ENCODE measurements around the gene A1CF.
"Not testable (repeated sequence)": the region's sequence is repeated elsewhere in the genome, so short reads cannot be mapped to it uniquely, and the experiment has no call there.

The A1CF gene, protein sequence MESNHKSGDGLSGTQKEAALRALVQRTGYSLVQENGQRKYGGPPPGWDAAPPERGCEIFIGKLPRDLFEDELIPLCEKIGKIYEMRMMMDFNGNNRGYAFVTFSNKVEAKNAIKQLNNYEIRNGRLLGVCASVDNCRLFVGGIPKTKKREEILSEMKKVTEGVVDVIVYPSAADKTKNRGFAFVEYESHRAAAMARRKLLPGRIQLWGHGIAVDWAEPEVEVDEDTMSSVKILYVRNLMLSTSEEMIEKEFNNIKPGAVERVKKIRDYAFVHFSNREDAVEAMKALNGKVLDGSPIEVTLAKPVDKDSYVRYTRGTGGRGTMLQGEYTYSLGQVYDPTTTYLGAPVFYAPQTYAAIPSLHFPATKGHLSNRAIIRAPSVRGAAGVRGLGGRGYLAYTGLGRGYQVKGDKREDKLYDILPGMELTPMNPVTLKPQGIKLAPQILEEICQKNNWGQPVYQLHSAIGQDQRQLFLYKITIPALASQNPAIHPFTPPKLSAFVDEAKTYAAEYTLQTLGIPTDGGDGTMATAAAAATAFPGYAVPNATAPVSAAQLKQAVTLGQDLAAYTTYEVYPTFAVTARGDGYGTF

DNA sequence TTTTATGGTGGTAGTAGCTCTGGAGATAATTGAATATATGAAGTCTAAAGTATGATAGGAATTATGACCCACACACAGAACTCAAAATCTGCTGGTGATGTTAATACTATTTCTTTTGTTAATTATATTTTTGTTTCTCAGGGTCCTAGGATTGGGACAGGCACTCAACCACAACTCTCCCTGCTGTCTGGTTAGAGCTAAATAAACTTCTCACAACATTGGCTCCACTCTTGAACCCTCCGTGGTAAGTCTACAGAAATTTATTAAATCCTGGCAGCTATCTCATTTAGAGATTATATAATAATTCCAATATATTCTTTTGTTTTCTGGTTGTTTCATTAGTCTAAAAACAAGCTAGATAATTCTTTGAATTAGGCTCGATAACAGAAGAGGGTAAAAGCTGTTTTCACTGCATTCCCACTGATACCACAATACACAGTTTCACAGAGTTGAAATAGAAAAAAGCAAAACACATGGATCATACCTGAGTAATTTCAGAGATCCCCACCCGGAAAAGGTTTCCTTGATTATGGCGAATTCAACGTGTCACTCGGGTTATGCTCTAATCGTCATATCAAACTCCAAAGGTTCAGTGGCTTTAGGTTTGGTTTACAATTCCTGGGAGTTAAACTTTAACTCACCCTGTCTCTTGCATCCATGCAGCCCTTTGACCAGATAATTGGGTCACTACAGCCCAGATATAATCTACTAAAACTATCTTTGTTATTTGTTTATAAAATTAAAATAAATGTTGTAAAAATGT is at the start of gene A1CF:
Gene A1CF, minus strand, starts transcription at position 531 of the 763 bp plus-strand sequence. CDS start 25,687 bp downstream, outside the sequence.
- no peak for DNase-seq

DNA sequence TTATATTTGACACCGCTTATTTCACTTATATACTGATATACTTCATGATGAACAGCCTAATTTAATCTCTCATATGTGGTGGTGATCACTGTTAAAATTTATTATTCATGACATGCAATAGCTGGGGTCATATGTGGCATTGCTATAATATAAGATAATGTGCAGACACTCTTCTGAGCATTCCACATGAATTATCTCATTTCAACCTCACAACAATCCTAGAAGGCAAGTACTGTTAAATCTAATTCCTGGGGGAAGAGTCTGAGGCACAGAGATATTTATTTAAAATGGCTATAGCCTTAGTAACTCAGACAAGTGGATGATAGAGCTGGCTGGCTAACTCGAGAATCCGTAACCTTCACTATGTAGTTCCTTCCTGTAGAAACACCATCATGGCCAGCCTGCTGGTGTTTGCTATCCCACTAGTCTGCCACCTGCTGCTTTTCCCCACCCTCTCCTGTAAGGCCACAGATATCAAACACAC is 46.6 kb upstream of the A1CF start:
- no peak for DNase-seq

DNA sequence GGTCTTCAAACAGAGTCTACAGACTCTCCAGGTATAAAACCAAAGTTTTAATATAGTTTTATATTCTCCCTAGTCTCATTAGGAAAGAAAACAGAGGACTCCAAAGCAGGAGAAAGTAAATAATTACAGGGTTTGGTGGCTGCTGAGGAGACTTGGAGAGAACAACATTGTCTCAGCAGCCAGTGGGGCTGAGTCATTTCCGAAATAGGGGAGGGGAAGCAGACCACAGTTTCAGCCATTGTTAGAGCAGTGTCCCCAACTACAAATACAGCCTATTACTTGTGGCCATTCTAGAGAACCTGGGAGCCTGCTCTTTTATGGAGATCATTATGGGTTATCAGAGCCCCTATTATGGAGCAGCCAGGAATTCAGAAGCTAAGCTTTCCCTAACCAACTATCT is 44.2 kb upstream of the A1CF start:
- DNase-seq: no peak

DNA sequence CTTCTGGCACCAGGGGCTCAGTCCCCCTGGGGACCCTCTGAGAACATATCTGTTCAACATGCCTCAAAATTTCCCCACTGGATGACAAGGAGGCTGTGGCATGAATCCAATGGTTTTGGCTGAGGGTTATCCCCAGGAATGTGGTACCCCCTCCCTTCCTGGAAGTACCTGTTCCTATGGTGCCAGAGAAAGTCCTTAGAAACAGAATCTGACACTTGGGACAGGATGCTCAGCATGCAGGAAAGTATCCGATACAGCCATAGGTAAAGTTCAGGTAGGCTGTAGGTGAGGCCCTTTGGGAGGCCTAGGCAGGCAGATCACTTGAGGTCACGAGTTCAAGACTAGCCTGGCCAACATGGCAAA is 42.7 kb upstream of the A1CF start:
- no peak for DNase-seq

DNA sequence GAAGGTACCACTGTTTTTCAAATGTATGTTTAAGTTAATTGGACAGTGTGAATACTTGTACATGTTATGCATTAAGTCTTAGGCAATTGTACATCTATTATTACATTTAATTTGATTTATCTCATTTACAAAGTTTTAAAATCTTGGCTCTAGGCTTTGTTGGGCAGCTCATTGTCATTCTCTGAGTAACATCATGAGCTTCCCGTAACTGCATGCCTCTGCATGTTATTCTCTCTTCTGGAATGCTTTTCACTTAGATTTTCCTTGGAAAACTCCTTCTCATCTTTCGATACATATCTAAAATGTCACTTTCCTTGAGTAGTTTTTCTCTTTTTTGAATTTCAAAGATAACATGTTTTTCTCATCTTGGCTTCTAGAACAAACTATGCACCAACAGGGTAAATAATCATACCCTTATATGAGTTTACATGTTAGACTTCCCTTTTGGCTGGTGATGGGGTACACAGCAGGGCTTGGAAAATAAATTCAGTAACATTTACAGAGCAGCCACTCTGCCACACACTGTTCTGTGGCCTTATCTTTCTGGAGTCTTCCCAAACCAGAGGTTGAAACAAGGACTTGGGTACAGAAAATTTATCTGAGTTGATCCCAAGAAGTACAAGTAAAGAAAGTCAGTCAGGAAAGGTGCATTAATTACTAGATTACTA is 42.2 kb upstream of the A1CF start:
- no peak for DNase-seq

DNA sequence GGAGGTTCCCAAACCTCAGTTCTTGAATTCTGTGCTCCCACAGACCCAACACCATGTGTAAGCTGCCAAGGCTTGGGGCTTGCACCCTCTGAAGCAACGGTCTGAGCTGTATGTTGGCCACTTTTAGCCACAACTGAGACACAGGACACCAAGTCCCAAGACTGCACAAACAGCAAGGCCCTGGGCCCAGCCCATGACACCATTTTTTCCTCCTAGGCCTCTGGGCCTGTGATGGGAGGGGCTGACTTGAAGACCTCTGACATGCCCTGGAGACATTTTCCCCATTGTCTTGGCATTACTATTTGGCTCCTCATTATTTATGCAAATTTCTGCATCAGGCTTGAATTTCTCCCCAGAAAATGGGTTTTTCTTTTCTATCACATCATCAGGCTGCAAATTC is 38.0 kb upstream of the A1CF start:
- DNase-seq: not testable (repeated sequence)

DNA sequence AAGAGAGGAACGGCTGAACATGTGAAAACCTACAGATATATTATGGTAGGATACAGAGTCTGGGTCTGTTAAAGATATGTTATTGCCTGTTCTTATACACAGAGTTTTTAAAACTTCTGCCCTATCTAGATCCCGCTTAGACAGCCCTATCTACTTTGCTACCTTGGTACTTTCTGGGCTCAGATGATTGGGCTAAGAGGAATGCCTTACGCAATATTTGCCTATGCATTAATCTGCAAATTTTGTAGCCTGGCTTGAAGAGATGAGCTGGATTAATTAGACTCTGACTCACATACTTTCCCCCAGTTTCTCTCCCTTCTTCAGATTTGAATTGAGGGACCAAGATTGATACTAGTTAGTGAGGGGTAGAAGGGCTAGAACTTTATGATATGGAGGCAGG is 33.6 kb upstream of the A1CF start:
- no peak for DNase-seq

DNA sequence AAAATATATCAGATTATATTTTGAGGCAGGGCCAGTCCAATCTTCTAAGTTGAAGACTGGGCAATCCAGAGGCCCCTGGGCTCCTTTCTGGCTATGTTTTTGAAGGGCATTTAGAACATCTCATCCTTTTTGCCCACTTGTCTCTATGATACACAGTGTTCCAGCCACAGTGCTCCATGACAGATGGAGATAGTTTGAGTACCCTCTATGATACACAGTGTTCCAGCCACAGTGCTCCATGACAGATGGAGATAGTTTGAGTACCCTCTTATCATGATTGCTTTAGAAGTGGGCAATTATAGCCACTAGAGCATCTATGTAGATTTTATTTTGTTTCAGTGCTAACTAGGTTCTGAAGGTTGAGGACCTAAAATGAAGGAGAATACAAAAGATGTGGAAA is 33.1 kb upstream of the A1CF start:
- no peak for DNase-seq

DNA sequence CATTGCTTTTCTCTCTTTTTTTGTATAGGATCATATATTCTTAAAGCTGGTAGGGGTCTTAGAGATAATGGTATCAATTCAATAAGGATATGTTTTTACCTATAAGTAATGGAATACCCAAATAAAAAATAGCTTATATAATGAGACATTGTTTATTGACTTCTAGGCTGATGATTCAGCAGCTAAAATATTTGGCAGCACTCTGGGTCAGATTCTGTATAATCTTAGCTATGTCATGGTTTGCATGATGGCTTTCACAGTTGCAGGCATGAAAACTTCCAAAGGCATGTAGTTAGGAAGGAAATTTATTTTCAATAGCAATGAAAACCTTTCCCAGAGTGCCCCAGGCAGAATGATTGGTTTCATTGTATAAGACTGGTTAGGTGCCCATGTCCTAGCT is 32.1 kb upstream of the A1CF start:
- DNase-seq: no peak

DNA sequence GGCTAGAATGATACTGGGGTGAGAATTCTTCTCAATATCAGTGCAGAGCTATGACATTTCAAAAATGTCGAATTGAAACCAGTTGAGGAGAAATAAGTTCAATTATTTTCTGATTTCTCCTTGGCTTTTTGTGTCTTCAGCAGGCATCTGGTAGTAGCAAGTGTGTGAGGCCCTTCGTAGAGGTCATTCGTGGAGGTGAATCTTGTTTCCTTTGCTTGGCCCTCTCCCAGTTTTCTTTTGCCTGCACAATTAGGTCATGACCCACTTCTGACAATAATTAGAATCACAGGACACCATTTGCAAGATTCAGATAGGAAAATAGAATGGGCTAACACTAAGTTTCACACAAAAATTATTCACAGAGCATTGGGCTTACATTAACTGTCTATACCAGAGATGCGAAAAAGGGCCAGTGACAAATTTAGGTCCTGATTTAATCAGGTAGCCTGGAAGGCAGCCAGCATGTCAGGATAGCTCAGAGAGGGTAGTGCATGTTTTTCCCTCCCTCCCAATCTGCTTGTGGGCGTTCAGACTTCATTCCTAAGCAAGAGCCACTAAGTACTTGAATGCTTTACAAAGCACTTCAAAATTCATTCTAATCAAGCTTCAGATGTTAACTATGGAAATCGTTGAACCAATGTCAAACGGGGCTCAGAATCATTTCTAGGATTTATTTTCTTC is 24.0 kb upstream of the A1CF start:
- DNase-seq: no peak

DNA sequence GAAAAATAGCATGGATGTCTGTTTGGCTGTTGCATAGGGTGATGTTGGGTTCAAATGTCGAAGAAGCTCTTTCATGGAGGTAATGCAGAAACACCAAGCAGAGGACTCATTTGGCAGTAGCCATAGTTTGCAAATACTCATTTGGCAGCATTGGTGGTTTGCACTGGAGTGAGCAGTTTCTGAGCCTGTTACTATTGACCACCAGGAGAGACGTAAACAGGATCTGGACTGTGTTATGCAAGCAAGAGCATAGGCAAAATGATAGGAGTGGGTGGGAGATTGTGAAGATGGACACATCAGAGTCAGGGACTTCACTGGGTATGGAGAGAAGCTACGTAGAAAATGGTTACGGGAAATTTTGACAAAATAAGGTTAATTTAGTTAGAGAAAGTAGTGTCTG is 22.9 kb upstream of the A1CF start:
- no peak for DNase-seq

DNA sequence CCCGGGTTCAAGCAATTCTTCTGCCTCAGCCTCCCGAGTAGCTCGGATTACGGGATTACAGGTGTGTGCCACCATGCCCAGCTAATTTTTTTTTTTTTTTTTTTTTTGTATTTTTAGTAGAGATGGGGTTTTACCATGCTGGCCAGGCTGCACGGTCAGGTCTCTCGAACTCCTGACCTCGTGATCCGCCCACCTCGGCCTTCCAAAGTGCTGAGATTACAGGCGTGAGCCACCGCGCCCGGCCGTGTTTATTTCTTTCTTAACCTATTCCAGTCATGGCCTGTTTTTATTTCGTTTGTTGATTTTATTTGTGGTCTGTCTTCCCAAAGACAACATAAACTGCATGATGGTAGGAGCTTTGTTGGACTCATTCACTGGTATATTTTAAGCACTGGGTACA is 20.4 kb upstream of the A1CF start:
- DNase-seq: not testable (repeated sequence)

DNA sequence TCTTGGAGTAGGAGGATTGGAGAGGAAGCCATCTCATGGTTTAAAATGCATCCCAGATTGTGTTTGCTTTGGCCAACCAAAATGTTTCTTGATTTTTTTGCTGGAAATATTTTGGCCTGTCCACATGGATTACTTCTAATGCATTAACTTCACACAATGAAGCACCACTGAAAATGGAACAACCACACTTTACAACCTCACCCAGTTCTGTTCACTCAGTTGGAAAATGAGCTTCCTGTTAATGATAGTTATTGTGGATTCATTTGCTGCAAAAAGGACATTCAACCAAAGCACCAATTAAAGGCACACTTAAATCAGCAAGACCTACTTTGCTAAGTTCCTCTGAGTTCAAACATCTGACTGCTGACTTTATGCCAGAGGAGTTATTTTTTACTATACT is 11.3 kb upstream of the A1CF start:
- DNase-seq: no peak

DNA sequence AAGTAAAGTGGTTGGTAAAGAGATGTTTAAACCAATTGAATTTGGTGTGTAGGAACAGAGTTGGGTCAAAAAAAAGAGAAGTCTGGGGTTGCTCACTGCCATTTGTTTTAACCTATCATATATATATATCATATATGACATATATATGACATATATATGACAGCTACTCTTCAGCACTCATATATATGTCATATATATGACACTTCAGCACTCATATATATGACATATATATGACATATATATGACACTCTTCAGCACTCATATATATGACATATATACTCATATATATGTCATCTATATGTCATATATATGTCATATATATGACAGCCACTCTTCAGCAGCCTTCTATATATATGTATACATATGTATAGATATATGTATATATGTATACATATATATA is 8.9 kb upstream of the A1CF start:
- DNase-seq: no peak

DNA sequence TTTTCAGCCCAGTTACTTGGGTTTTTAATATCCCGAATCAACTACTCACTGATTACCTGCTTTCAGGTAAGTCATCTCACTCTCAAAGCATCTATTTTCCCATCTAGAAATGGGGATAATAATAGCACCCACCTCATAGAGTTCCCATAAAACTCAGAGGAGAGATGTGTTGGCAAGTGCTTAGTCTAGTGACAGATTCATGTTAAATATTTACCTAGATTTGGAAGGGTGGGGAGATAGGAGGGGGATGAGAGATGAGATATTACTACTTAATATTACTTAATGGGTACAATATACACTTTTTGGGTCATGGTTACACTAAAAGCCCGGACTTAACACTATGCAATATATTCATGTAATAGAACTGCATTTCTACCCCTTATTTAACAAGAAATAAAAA is 7.0 kb upstream of the A1CF start:
- no peak for DNase-seq

DNA sequence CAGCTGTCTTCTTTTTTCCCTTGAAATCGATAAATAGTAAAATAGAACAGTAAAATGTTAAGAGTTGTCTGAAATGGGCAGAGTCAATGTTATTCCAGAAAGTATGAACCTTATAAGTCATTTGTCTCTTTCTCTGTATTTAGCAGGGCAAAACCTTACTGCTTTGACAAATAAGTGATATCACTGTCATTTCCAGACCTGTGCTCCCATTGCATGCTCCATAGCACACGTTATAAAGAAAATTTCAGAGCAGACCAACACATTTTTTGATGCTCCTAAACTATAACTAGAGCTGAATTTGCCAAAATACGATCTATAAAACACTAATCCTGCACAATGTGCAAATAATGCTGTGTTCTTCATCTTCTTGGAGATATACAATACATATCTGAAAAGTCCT is 1.1 kb downstream of the A1CF start:
- no peak for DNase-seq

DNA sequence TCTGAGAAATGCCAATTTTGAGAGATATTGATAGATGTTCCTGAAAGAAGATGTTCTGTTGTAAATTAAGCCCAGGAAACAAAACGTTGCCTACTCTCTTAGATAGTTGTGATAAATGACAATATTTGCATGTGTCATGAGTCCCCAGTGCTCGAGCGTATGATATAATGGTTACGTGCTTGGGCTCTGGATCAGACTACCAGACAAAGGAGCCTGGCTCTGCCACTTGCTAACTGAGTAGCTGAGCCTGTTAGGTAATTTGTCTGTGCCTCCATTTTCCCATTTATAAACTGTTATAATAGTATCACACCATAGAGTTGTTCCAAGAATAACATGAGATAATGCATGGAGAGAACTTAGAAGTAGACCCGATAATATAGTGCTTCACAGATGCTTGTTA is 1.8 kb downstream of the A1CF start:
- DNase-seq: no peak

DNA sequence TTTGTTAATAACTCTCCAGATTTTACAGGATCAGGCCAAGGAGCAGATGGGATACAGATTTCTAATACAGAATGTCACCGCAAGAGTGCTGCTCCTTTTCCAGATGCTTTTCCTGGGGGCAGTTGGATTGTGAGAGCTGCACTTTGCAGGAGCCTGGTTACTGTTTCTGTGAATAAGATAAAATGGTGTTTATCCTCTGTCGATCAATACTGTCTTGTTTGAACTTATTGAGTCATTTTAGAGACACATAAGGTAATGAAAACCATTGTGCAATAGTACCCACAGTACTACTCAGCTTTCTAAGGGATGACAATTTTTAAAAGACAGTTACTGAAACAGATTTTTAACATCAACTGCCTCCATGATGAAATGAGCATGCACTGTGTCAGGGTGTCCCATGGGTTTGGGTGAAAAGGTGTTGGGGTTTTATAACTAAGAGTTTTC is 2.9 kb downstream of the A1CF start:
- no peak for DNase-seq

DNA sequence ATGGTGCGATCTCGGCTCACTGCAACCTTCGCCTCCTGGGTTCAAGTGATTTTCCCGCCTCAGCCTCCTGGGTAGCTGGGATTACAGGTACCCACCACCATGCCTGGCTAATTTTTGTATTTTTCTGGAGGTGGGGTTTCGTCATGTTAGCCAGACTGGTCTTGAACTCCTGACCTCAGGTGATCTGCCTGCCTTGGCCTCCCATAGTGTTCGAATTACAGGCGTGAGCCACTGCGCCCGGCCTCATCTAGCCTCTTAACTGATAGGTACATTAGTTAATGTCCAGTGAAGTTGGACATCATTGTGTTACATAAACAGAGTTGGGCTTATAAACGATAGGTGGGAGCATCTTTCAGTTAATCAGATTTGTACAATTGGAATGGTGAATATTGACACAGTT is 4.4 kb downstream of the A1CF start:
- DNase-seq: not testable (repeated sequence)

DNA sequence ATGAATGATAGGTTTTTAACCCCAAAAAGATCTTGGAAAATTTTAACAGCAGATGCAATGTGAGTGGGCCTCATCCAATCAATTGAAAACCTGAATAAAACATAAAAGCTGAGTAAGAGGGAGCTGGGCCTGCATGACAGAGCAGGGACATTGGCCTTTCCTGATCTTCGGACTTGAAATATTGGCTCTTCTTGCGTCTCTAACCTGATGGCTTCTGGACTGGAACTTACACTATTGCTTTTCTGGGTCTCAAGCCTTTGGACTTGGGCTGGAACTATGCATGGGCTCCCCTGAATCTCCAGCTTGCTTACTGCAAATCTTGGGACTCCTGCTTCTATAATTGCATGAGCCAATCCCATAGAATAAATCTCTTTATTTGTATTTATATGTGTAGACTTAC is 9.0 kb downstream of the A1CF start:
- no peak for DNase-seq

DNA sequence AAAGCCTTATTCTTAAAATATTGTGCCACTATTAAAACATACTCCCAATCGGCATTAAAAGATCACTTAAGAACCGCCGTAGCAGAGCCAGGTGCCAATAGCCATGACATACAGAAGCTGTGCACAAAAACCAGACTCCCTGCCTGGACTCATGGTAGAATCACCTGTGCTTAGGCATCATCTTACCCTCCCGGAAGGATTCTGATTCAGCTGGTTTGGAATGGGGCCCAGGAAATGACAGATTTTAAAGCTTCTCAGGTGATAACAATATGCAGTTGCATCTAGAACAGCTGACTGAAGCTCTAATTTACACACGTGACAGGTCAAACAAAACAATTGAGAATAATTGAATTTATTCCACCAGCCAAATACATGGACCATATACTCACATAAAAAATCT is 10.7 kb downstream of the A1CF start:
- no peak for DNase-seq

DNA sequence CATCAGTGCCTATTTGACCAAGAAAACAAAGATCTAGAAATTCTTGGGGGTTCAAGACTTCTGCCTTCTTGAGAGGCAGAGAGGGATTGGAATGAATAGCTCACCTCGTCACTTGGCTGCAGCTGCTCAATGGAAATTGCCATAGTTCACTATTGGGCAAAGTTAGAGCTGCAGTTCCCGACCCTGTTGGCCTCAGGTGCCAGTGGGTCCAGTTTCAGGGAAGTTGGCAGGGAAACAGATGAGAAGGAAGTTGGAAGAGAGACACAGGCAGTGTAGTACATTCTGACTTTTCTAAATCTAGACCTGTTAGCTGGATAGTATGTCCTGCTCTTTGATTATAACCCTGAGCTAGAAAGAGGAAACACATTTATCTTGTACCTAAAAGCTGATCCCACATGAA is 19.1 kb downstream of the A1CF start:
- DNase-seq: no peak

DNA sequence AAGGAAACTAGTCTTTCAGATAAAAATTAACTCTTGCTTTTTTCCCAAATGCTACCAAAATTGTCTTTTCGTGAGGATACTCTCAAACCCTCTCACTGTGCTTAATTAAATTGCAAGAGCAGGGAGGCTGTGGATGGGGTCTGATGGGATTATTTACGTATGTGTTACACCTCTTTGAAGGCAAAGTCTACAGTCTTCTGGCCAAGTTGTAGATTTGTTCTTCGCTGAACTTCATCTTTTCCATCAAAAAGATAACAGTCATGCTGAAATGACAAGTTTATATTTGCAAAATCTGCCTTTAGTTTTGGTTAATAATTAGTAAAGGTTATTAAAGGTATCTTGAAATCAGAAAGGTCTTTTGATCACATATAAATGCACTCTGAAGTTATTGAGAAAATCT is 22.7 kb downstream of the A1CF start:
- DNase-seq: no peak

Measured in CD4-positive, alpha-beta T cell treated with Interleukin-17A for 1 hour (primary cell).